Kidney (tissue), 14 donors: ENCODE measurements around the gene CHDH. TPM values are rescaled to one million over a fixed set of nuclear protein-coding genes. Genes with fewer than 3 reads are reported as not detected.

Experiments
- DNase-seq, 5 donors: peaks; one replicate each; pipeline ENCODE4 v3.0.0-alpha.2; 2013 to 2020
- FAIRE-seq: peaks from 2 replicates; lab custom pipeline; 2012; peaks lifted over from hg19 to GRCh38; lab: Jason Lieb, UNC
- H3K27ac ChIP-seq, 2 donors: one replicate each; pipeline ENCODE4 v1.7.0; 2013; ENCODE audit warnings: low read depth in 2 of 2, low read length in 2 of 2, inconsistent platforms in 1 of 2
- H3K27me3 ChIP-seq: one replicate; pipeline ENCODE4 v1.7.1; 2013; ENCODE audit warnings: low read length, inconsistent platforms; ENCODE audit not compliant: control insufficient read depth, insufficient read depth
- H3K36me3 ChIP-seq, 3 donors: one replicate each; pipeline versions ENCODE4 v1.7.0 to v1.7.1; 2013; ENCODE audit warnings: low read length in 3 of 3, control low read depth in 1 of 3, inconsistent platforms in 1 of 3; ENCODE audit not compliant: insufficient read depth in 3 of 3, control insufficient read depth in 2 of 3
- H3K4me1 ChIP-seq, 3 donors: one replicate each; pipeline versions ENCODE4 v1.7.0 to v1.7.1; 2013; ENCODE audit warnings: low read length in 3 of 3, inconsistent platforms in 1 of 3, low read depth in 1 of 3; ENCODE audit not compliant: control insufficient read depth in 2 of 3, insufficient read depth in 2 of 3
- H3K4me3 ChIP-seq, 3 donors: one replicate each; pipeline versions ENCODE4 v1.7.0 to v1.8.1; 2013; ENCODE audit warnings: low read length in 3 of 3, control low read depth in 1 of 3, inconsistent platforms in 1 of 3
- H3K9ac ChIP-seq, 3 donors: one replicate each; pipeline versions ENCODE4 v1.7.0 to v1.7.1; 2013; ENCODE audit warnings: low read length in 3 of 3, control low read depth in 1 of 3, inconsistent platforms in 1 of 3
- H3K9me3 ChIP-seq, 3 donors: one replicate each; pipeline versions ENCODE4 v1.7.0 to v1.7.1; 2013; ENCODE audit warnings: low read length in 3 of 3, control low read depth in 1 of 3, inconsistent platforms in 1 of 3; ENCODE audit not compliant: control insufficient read depth in 2 of 3, insufficient read depth in 1 of 3
- intact Hi-C: fragments of 100-400 bp; cut with DNase I; formaldehyde crosslinking; loops from one replicate; pipeline ENCODE4 v1.11.1; 2022
- polyA plus RNA-seq: library from polyadenylated mRNA; stranded (reverse); fragments of 350-450 nt; fragmentation: Illumina TruSeq; extraction: RNeasy Lipid Tissue Mini Kit (QIAGEN cat#74804); gene quantifications from one replicate; pipeline ENCODE4 v1.2.3, GENCODE V29; 2014; ENCODE audit warnings: low read depth, low replicate concordance; ENCODE audit not compliant: insufficient read depth
- total RNA-seq: library from RNA; stranded (reverse); fragmentation: NEBNext Ultra II Directional; extraction: Animal tissue kit (Norgen Biotek cat#: 25700); gene quantifications from one replicate; pipeline ENCODE4 v1.2.1, GENCODE V29; 2021
- TF ChIP-seq, protein P1 (sequence below): IDR thresholded peaks from 3 replicates; pipeline ENCODE4 v1.5.1; 2012; ENCODE audit warnings: mild to moderate bottlenecking, moderate library complexity, borderline replicate concordance; ENCODE audit not compliant: insufficient read depth; ENCODE audit errors: extremely low read depth
- donor health status: control.
- donor health status: control.
- donor health status: control.
- donor health status: control.
- donor health status: control.
- donor health status: DM: yes; HTN: yes; CAD: no.
- donor health status: Normal renal cell carcinoma (clear cell type).

The CHDH gene
- total and polyA plus RNA-seq, 2 donors from 2014 or later: 26.5 to 33.4 TPM

- TF ChIP-seq, protein P1, sequence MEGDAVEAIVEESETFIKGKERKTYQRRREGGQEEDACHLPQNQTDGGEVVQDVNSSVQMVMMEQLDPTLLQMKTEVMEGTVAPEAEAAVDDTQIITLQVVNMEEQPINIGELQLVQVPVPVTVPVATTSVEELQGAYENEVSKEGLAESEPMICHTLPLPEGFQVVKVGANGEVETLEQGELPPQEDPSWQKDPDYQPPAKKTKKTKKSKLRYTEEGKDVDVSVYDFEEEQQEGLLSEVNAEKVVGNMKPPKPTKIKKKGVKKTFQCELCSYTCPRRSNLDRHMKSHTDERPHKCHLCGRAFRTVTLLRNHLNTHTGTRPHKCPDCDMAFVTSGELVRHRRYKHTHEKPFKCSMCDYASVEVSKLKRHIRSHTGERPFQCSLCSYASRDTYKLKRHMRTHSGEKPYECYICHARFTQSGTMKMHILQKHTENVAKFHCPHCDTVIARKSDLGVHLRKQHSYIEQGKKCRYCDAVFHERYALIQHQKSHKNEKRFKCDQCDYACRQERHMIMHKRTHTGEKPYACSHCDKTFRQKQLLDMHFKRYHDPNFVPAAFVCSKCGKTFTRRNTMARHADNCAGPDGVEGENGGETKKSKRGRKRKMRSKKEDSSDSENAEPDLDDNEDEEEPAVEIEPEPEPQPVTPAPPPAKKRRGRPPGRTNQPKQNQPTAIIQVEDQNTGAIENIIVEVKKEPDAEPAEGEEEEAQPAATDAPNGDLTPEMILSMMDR: no peak
- H3K27me3 ChIP-seq: no peaks in the 10 kb centered on the region
- FAIRE-seq (no peak), DNase-seq (no peak)
- no peaks in the 10 kb centered on the region for H3K36me3 ChIP-seq
- H3K4me3 ChIP-seq: no peak overlapping the region
- no peaks in the 10 kb centered on the region for H3K9me3 ChIP-seq
- no peaks in the 10 kb centered on the region for H3K4me1 ChIP-seq
- H3K27ac ChIP-seq: no peak overlapping the region
- intact Hi-C loops: no loop called here
- no peak overlapping the region for H3K9ac ChIP-seq
Measured at GRCh38 chr3:53795789-53796560, 50.2 kb downstream of the CHDH start.

GRCh38 chr3:53795176-53795575, 51.0 kb downstream of the CHDH start:
- FAIRE-seq (no peak), DNase-seq (no peak)
- no peaks in the 10 kb centered on the region for H3K36me3 ChIP-seq
- no peak overlapping the region for H3K4me3 ChIP-seq
- no peaks in the 10 kb centered on the region for H3K4me1 ChIP-seq
- no peaks in the 10 kb centered on the region for H3K27me3 ChIP-seq
- no peaks in the 10 kb centered on the region for H3K9me3 ChIP-seq
- no peak overlapping the region for H3K27ac ChIP-seq
- intact Hi-C loops: no loop called here
- TF ChIP-seq, protein P1: no peak
- H3K9ac ChIP-seq: no peak overlapping the region

- H3K36me3 ChIP-seq: no peaks in the 10 kb centered on the region
- no peak overlapping the region for H3K4me3 ChIP-seq
- no peak overlapping the region for H3K27ac ChIP-seq
- no peaks in the 10 kb centered on the region for H3K9me3 ChIP-seq
- H3K4me1 ChIP-seq: no peaks in the 10 kb centered on the region
- TF ChIP-seq, protein P1: no peak
- intact Hi-C loops: no loop called here
- no peak for FAIRE-seq
- no peak overlapping the region for H3K9ac ChIP-seq
- no peaks in the 10 kb centered on the region for H3K27me3 ChIP-seq
- no peak for DNase-seq
Measured at GRCh38 chr3:53794597-53794996, 51.6 kb downstream of the CHDH start.
